Measurements from ENCODE around the gene GNL2.
A peak's percentile ranks its signal among the peaks of the same experiment; 100 is the strongest.

GNL2 gene

GRCh38 chr1:37595440-37596181, at the start of gene GNL2:
TSS of gene GNL2 (minus strand) at chr1:37595937. CDS start at chr1:37595822, 115 bp downstream.
- Histone ChIP-seq H3K27me3 (ENCODE audit: control insufficient read depth, insufficient read depth, low read length) (no peaks in the 10 kb centered on the region), H3K9me3 (ENCODE audit: control insufficient read depth, insufficient read depth, low read length) (no peaks in the 10 kb centered on the region), H3K9ac (ENCODE audit: low read depth, low read length) (peak within 1 kb of the TSS; percentile 95), H3K4me1 (ENCODE audit: control insufficient read depth, insufficient read depth, low read length) (no peaks in the 10 kb centered on the region), H3K4me3 (ENCODE audit: low read depth, low read length) (peak within 1 kb of the TSS; percentile 98), H3K27ac (ENCODE audit: low read depth, low read length) (peak within 1 kb of the TSS; percentile 85), H3K36me3 (ENCODE audit: control insufficient read depth, insufficient read depth, low read length) (peaks cover 33% of the 10 kb centered on the region)

GRCh38 chr1:37641059-37641458, 45.3 kb upstream of the GNL2 start:
- Histone ChIP-seq H3K36me3 (ENCODE audit: control insufficient read depth, insufficient read depth, low read length) (no peaks in the 10 kb centered on the region), H3K4me3 (ENCODE audit: low read depth, low read length) (no peak overlapping the region), H3K27me3 (ENCODE audit: control insufficient read depth, insufficient read depth, low read length) (peaks cover 89% of the 10 kb centered on the region), H3K9me3 (ENCODE audit: control insufficient read depth, insufficient read depth, low read length) (no peaks in the 10 kb centered on the region), H3K9ac (ENCODE audit: low read depth, low read length) (no peak overlapping the region), H3K4me1 (ENCODE audit: control insufficient read depth, insufficient read depth, low read length) (no peaks in the 10 kb centered on the region), H3K27ac (ENCODE audit: low read depth, low read length) (no peak overlapping the region)

GRCh38 chr1:37636435-37636834, 40.7 kb upstream of the GNL2 start:
- no peak overlapping the region for H3K27ac ChIP-seq (ENCODE audit: low read depth, low read length)
- no peak overlapping the region for H3K9ac ChIP-seq (ENCODE audit: low read depth, low read length)
- no peaks in the 10 kb centered on the region for H3K9me3 ChIP-seq (ENCODE audit: control insufficient read depth, insufficient read depth, low read length)
- peaks cover 10% of the 10 kb centered on the region; the same call in 1 of the 2 replicates for H3K4me1 ChIP-seq (ENCODE audit: control insufficient read depth, insufficient read depth, low read length)
- no peaks in the 10 kb centered on the region for H3K36me3 ChIP-seq (ENCODE audit: control insufficient read depth, insufficient read depth, low read length)
- peaks cover 99% of the 10 kb centered on the region for H3K27me3 ChIP-seq (ENCODE audit: control insufficient read depth, insufficient read depth, low read length)
- no peak overlapping the region for H3K4me3 ChIP-seq (ENCODE audit: low read depth, low read length)

- no peak overlapping the region for H3K27ac ChIP-seq (ENCODE audit: low read depth, low read length)
- H3K4me3 ChIP-seq (ENCODE audit: low read depth, low read length): peak overlapping the region; percentile 50; the same call in 1 of the 2 replicates
- H3K9ac ChIP-seq (ENCODE audit: low read depth, low read length): no peak overlapping the region
- peaks cover 10% of the 10 kb centered on the region; the same call in 1 of the 2 replicates for H3K4me1 ChIP-seq (ENCODE audit: control insufficient read depth, insufficient read depth, low read length)
- peaks cover 100% of the 10 kb centered on the region for H3K27me3 ChIP-seq (ENCODE audit: control insufficient read depth, insufficient read depth, low read length)
- no peaks in the 10 kb centered on the region for H3K36me3 ChIP-seq (ENCODE audit: control insufficient read depth, insufficient read depth, low read length)
- H3K9me3 ChIP-seq (ENCODE audit: control insufficient read depth, insufficient read depth, low read length): no peaks in the 10 kb centered on the region
Measured at GRCh38 chr1:37634992-37635902, 39.5 kb upstream of the GNL2 start.

GRCh38 chr1:37634244-37634991, 38.7 kb upstream of the GNL2 start, which contains the start of gene RSPO1:
TSS of gene RSPO1 (minus strand) at chr1:37634892. CDS start at chr1:37629661, 5,231 bp downstream.
- Histone ChIP-seq H3K27ac (ENCODE audit: low read depth, low read length) (no peak within 1 kb of the TSS), H3K4me1 (ENCODE audit: control insufficient read depth, insufficient read depth, low read length) (peaks cover 10% of the 10 kb centered on the region; the same call in 1 of the 2 replicates), H3K9ac (ENCODE audit: low read depth, low read length) (no peak within 1 kb of the TSS), H3K4me3 (ENCODE audit: low read depth, low read length) (peak within 1 kb of the TSS; percentile 50), H3K36me3 (ENCODE audit: control insufficient read depth, insufficient read depth, low read length) (no peaks in the 10 kb centered on the region), H3K27me3 (ENCODE audit: control insufficient read depth, insufficient read depth, low read length) (peaks cover 100% of the 10 kb centered on the region), H3K9me3 (ENCODE audit: control insufficient read depth, insufficient read depth, low read length) (no peaks in the 10 kb centered on the region)

- peak overlapping the region; percentile 50 for H3K4me3 ChIP-seq (ENCODE audit: low read depth, low read length)
- no peak overlapping the region for H3K27ac ChIP-seq (ENCODE audit: low read depth, low read length)
- H3K4me1 ChIP-seq (ENCODE audit: control insufficient read depth, insufficient read depth, low read length): peaks cover 10% of the 10 kb centered on the region; the same call in 1 of the 2 replicates
- no peaks in the 10 kb centered on the region for H3K9me3 ChIP-seq (ENCODE audit: control insufficient read depth, insufficient read depth, low read length)
- H3K27me3 ChIP-seq (ENCODE audit: control insufficient read depth, insufficient read depth, low read length): peaks cover 100% of the 10 kb centered on the region
- no peak overlapping the region for H3K9ac ChIP-seq (ENCODE audit: low read depth, low read length)
- H3K36me3 ChIP-seq (ENCODE audit: control insufficient read depth, insufficient read depth, low read length): no peaks in the 10 kb centered on the region
Measured at GRCh38 chr1:37633938-37634243, 38.2 kb upstream of the GNL2 start.

- H3K9me3 ChIP-seq (ENCODE audit: control insufficient read depth, insufficient read depth, low read length): no peaks in the 10 kb centered on the region
- peak overlapping the region; percentile 50 for H3K4me3 ChIP-seq (ENCODE audit: low read depth, low read length)
- no peak overlapping the region for H3K27ac ChIP-seq (ENCODE audit: low read depth, low read length)
- H3K36me3 ChIP-seq (ENCODE audit: control insufficient read depth, insufficient read depth, low read length): no peaks in the 10 kb centered on the region
- H3K27me3 ChIP-seq (ENCODE audit: control insufficient read depth, insufficient read depth, low read length): peaks cover 100% of the 10 kb centered on the region
- H3K4me1 ChIP-seq (ENCODE audit: control insufficient read depth, insufficient read depth, low read length): peaks cover 10% of the 10 kb centered on the region; the same call in 1 of the 2 replicates
- no peak overlapping the region for H3K9ac ChIP-seq (ENCODE audit: low read depth, low read length)
Measured at GRCh38 chr1:37633040-37633937, 37.6 kb upstream of the GNL2 start.

GRCh38 chr1:37631036-37631435, 35.3 kb upstream of the GNL2 start:
- H3K4me3 ChIP-seq (ENCODE audit: low read depth, low read length): no peak overlapping the region
- no peak overlapping the region for H3K27ac ChIP-seq (ENCODE audit: low read depth, low read length)
- H3K9me3 ChIP-seq (ENCODE audit: control insufficient read depth, insufficient read depth, low read length): no peaks in the 10 kb centered on the region
- peaks cover 10% of the 10 kb centered on the region; the same call in 1 of the 2 replicates for H3K4me1 ChIP-seq (ENCODE audit: control insufficient read depth, insufficient read depth, low read length)
- H3K36me3 ChIP-seq (ENCODE audit: control insufficient read depth, insufficient read depth, low read length): no peaks in the 10 kb centered on the region
- H3K9ac ChIP-seq (ENCODE audit: low read depth, low read length): no peak overlapping the region
- peaks cover 96% of the 10 kb centered on the region for H3K27me3 ChIP-seq (ENCODE audit: control insufficient read depth, insufficient read depth, low read length)

GRCh38 chr1:37630426-37631028, 34.8 kb upstream of the GNL2 start:
- no peak overlapping the region for H3K4me3 ChIP-seq (ENCODE audit: low read depth, low read length)
- no peak overlapping the region for H3K27ac ChIP-seq (ENCODE audit: low read depth, low read length)
- no peaks in the 10 kb centered on the region for H3K36me3 ChIP-seq (ENCODE audit: control insufficient read depth, insufficient read depth, low read length)
- peaks cover 10% of the 10 kb centered on the region; the same call in 1 of the 2 replicates for H3K4me1 ChIP-seq (ENCODE audit: control insufficient read depth, insufficient read depth, low read length)
- no peaks in the 10 kb centered on the region for H3K9me3 ChIP-seq (ENCODE audit: control insufficient read depth, insufficient read depth, low read length)
- peaks cover 93% of the 10 kb centered on the region for H3K27me3 ChIP-seq (ENCODE audit: control insufficient read depth, insufficient read depth, low read length)
- no peak overlapping the region for H3K9ac ChIP-seq (ENCODE audit: low read depth, low read length)
